Fibroblast of skin of left biceps (primary cell): ENCODE results near the gene ERC1.
"Not testable (repeated sequence)": the region's sequence is repeated elsewhere in the genome, so short reads cannot be mapped to it uniquely, and the experiment has no call there.

Source experiments
- DNase-seq, 2 experiments: peaks; one replicate each; pipeline ENCODE4 v3.0.0-alpha.2; 2013; ENCODE audit warnings: low read depth in 2 of 2

The ERC1 gene

DNA sequence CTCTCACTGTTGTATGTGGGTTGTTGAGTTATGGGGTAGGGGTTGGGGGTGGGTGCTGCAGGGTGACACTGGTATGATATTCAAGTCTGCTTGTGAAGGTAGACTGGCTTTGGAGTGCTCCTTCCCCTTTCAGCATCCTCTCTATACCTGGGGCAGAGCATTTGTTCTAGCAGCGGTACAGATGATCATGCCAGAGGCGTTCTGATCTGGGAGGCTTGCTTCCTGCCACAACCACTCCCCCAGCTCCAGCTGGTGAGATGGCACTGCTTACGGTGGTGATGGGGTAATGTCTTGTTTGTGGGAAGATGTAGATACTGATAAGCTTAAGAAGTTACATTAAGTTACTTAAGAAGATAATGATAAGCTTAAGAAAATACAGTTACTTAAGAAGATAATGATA is 131.8 kb downstream of the ERC1 start:
- DNase-seq, result no peak

DNA sequence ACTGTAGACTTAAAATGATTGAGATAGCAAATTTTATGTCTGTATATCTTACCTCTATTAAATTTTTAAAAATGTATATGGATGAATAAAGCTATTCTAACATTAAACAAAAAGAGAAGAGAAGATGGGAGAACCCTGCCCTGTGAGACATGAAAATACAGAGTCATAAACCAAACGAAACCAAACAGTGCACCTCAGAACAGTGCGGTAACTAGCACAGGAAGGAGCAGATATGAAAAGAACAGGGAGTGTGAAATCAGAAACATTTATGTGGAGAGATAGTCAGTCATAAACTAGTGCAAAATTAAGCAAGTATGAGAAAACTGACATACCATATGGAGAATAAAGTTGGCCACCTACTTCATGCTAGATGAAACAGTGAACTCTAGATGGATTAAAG is 135.1 kb downstream of the ERC1 start:
- DNase-seq, result no peak

DNA sequence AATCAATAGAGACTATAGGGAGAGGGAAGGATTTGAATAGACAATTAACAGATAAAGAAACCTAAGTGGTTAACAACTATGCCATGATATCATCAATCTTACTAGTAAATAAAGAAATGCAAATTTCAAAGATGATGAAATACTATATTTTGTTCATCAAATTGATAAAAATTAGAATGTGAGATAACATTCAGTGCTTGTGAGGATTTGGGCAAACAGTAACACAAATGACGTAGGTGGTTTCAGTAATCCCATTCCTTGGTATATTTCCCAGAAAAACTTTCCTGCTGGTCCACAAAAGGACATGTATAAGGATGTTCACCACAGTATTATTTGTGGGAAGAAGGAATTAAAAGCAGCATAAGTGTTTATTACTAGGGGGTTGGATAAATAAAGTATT is 136.0 kb downstream of the ERC1 start:
- DNase-seq, result no peak

DNA sequence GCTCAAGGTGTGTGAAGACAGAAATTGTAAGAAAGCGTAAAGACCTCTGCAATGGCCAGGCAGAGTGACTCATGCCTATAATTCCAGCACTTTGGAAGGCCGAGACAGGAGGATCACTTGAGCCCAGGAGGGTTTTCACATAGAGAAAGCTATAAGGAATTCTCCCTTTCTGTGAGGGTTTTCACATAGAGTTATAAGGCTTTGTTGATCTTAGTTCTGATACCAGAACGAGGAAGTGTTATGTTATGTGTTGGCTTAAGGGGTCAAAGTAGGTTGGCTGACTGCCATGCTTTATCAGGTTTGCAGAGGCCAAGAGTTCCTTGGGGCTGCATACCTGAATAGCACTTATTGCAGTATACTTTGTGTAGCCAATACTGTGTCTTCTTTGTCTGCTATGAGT is 139.1 kb downstream of the ERC1 start:
- DNase-seq, result no peak

DNA sequence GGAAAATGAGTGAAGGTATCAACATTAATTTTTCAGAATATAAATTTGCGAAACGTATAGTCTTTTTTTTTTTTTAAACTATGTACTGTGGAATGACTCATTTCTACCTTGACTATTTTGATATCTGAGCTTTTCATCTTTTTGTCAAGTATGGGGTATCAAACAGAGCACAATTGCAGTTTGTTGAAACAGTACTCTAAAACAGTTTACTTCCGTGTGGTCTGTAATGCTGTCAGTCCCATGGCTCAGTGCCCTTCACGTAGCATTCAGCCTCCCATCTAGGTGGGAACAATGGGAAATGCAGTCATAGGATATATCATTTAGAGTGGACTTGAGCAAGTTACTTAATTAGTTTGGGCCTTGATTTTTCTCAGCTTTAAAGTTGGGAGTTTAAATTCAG is 139.5 kb downstream of the ERC1 start:
- no peak for DNase-seq

DNA sequence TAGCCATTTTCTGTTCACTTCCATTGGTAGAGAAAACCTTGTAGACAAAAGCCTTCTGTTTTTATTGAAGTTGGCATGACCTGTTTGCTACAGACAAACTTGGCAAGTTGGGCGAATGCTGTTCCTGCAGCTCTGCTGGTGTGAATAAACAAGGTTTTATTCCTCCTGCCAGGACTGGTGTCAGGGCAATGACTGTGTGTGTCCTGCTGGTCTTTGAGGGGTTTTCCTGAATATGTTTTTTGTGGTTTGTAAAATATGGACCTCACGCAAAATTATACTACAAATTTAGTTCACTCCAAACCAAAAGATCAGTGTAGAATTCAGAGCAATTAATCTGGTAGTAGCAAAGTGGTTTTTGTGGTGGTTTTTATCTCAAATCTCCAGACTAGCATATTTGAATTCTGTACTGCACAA is 140.8 kb downstream of the ERC1 start:
- no peak for DNase-seq

DNA sequence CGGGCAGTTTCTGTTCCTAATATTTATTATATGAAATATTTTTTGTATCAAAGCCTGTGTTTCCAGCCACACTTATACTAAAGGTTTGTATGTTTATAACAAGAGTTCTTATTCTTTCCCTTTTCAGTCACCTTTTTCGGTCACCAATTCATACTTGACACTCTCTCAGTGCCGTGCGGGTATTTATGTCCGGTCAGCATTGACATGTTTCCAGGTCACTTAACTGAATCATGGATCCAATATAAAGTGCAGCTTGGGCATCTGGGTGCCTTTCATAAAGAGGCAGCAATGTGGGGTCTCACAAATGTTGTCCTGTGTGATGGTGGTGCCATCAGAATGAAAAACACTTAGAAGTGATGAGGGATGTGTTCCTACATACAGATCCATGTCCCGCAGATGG is 141.3 kb downstream of the ERC1 start:
- DNase-seq, result no peak

DNA sequence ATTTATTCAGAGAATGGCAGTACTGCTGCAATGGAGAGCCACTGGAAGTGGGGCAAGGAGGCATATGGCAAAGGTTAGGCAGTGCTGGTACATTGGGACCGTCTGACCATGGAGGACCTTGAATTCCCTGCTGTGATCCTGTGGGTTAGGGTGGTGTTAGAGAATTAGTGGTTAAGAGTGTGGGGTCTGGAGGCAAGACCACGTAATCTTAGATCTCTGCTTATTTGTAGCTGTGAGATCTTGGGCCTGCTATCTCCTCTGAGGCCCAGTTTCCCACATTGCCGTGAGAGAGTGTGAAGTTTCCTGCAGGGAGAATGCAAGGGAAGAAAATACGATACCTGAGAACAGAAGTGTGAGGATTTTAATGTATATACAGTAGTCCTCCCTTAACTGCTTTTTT is 147.7 kb downstream of the ERC1 start:
- DNase-seq, result no peak

DNA sequence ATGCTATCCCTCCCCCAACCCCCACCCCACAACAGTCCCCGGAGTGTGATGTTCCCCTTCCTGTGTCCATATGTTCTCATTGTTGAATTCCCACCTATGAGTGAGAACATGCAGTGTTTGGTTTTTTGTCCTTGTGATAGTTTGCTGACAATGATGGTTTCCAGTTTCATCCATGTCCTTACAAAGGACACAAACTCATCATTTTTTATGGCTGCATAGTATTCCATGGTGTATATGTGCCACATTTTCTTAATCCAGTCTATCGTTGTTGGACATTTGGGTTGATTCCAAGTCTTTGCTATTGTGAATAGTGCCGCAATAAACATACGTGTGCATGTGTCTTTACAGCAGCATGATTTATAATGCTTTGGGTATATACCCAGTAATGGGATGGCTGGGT is 155.7 kb downstream of the ERC1 start:
- DNase-seq, result not testable (repeated sequence)

DNA sequence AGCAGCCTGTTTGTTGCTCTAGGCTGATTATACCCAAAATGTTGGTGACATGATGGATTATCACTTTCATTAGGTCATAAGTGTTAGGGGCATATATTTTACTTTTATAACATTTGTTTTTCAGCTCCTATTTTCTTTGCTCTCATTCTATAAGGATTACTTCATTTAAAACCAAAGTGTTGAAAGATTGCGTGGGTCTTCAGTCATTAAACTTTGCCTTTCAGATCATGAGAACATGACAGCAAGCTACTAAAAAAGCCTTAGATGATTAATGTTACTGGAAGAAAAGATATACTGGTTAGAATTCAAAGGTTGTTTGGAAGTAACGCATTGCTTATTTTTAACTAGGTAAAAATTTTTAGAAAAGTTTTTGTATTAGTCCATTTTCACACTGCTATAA is 156.8 kb downstream of the ERC1 start:
- no peak for DNase-seq

DNA sequence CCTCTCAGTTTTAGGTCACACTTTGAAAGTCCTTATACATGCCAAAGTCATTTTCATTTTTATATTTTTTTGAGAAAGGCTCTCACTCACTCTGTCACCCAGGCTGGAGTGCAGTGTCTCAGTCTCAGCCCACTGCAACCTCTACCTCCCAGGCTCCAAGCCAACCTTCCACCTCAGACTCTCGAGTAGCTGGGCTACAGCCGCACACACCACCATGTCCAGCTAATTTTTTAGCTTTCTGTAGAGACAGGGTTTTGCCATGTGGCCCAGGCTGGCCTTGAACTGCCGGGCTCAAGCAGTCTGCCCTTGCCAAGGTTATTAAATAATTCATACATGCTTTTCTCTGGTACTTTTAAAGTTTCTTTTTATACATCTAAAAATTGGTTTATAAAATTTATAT is 166.0 kb downstream of the ERC1 start:
- DNase-seq, result no peak

DNA sequence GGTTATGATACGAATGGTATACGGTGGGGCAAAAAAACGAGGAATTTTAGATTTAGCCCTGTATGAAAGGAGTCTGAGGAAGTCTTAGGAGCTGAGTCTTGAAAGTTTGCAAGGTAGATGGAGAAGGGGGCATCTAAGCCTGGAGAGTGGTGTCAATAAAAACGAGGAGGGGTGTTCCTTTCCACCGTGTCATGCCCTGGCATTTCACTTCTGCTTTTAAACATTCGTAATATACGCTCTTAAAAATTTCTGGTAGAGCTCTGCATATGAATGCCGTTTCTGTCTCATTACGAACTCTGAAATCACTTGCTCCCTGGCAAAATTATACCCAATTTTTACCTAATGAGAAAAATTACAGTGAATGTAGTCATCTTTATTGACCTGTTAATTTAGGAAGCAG is 170.2 kb downstream of the ERC1 start:
- no peak for DNase-seq

DNA sequence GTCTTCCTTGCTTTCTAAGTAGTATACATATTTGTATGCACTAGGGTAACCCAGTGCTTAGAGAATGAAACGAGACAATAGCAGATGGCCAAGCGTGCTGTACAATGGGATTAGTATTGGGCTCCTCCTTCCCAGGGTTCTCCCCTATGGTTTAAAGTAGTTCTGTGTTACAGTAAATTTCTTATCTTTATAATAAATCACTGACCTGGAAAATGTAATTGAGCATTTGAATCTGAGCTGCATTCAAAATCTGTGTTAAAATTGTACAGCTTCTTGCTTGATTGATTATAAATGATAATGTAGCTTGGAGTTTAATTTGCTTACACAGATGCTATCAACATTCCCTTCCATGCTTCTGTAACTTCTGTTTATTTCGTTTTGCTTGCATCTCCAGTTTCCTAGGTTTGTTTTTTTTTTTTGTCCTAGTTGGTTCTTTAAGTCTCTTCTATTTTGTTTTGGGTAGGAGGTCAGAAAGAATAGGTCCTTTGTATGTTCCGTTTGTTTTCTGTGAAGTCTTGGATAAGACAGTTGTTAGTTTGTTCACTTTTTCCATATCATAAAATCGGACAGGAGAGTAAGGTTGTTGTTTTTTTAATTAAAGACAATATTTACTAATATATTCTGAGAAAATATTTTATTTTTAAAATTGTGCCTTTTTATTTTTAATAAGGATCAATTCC is 171.2 kb downstream of the ERC1 start:
- DNase-seq, result no peak

DNA sequence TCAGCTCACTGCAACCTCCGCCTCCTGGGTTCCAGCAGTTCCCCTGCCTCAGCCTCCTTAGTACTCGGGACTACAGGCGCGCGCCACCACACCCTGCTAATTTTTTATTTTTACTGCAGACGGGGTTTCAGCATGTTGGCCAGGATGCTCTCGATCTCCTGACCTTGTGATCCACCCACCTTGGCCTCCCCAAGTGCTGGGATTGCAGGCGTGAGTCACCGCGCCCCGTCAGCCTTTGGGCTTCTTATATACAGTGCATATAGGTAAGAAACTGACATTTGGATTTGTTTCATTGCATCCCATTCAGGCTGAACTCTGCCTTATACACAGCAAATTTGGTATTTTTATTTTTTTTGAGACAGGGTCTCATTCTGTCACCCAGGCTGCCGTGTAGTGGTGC is 176.8 kb downstream of the ERC1 start:
- no peak for DNase-seq

DNA sequence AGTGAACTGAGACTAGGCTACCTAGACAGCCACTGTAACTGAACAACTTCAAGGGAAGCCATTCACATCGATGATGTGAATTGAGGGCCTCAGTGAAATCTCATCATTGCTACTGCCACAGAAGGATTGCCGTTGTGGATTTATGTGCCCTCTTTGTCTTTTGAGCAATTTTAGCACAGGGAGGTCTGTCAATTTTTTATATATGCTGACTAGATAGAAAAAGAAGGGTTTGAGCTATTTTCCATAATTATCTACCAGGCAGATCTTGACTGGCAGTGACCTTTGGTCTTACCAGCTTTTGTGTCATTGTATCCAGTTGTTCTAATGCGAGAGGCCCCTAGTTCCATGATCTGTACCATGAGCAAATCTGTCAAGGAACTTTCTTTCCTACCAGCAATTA is 179.4 kb downstream of the ERC1 start:
- DNase-seq, result no peak

DNA sequence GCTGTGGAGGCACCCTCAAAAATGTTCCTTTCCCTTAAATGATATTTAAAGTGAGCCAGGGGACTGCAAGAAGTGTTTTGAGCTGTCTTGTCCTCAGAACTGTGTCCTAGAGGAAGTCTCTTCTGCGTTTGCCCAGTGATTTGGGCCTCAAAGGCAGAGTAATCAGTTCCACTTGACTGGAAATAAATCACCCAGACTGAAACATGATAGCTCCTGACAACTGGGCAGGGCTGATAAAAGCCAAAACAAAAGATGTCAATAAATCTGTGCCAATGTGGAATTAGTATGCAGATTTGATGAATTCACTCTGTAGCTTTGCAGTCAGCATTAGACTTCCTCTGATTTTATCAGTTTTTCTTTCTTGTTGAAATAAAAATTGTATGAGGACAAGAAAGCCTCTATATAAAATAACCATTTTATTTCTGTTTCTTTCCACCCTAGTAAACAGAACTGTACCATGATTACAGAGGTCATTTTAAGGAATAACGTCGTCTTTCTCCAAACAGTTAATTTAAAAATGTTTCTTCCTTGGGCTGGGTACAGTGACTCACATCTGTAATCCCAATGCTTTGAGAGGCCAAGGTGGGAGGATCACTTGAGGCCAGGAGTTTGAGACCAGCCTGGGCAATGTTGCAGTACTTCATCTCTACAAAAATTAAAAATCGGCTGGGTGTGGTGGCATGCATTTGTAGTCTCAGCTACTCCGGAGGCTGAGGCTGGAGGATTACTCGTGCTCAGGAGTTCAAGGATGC is 180.8 kb downstream of the ERC1 start:
- DNase-seq, result no peak

DNA sequence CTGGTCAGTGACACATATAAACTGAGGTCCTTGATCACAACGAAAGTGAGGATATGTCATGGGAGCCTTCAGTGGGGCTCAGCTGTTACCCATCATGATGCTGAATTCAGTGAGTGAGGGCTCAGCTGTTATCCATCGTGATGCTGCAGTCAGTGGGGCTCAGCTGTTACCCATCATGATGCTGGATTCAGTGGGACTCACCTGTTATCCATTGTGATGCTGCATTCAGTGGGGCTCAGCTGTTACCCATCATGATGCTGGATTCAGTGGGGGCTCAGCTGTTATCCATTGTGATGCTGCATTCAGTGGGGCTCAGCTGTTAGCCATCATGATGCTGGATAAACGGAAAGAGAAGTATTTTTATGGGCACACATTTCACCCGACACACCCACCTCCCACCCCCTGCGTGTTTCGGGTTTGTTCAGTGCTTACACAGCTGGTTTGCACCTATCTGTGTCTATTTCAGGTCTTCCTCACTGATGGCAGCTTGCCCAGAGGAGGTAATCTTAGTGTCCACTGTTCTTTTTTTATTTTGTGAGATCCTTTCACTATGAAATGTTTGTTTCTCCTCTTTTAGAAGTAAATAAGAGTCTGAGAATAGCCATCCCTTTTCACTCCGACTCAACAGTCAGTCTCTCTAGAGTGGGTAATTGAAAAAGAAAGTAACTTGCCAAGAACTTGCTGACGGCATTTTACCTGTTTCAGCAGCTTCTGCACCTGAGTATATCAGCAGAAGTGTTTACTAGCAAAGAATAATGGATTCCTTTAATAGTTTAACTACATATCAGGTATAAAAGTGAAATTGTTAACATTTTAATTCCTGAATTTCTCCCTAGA is 183.0 kb downstream of the ERC1 start:
- DNase-seq, result no peak

DNA sequence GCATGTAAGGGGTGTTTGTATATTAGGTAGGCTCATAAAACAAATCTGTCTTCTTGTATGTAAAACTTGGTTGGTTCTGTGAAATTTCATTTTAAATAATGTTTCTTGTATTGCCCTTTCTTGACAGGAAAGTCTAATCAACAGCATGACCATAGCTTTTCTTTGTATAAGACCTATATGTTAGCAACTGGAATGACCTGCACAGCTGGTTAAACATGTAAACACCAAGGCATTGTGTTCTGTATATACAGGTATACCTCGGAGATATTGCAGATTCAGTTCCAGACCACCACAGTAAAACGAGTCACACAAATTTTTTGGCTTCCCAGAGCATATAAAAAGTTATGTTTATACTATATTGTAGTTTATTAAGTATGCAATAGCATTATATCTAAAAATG is 183.6 kb downstream of the ERC1 start:
- DNase-seq, result no peak

DNA sequence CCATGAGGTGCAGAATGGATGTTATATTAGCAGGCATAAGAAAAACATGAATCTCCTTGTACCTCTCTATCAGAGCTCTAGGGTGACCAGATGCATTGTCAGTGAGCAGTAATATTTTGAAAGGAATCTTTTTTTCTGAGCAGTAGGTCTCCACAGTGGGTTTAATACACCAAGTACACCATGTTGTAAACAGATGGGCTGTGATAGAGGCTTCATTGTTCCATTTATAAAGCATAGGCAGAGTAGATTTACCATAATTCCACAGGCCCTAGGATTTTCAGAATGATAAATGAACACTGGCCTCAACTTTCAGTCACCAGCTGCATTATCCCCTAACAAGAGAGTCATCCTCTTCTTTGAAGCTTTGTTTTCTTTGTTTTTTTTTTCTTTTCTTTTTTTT is 185.2 kb downstream of the ERC1 start:
- no peak for DNase-seq

DNA sequence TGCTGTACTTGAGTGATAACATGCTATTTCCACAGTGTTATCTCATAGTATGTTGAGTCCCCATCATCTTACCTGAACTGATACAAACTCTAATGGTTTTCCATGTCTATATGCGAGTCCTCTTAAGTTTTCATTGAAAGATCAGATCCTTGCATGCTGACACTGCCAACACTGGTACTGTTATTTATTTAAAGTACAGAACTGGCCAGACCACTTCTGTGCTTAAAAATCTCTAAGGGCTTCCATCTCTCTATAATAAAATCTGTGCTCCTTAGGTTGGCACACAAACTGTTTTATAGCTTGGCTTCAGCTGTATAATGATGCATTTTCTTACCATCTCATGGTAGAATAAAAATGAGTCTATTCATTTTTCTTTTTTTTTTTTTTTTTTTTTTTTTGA is 188.1 kb downstream of the ERC1 start:
- DNase-seq, result no peak

DNA sequence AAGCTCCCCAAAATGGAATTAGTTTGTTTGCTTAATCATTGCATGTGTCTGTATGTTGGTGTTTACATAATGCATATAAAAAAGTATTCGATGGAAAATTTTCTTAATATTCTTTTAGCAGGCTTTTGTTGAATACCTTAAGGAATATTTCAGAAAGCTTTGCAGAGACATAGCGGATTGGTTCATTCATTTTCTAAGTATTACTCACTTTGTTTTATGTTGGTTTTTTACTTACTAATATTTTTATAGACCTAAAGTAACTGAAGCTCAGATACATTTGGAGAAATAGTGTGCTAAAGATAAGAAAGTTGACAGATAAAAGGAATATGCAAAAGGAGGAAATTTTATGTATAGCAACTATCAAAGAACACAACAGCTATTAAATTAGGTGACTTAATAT is 191.0 kb downstream of the ERC1 start:
- no peak for DNase-seq

DNA sequence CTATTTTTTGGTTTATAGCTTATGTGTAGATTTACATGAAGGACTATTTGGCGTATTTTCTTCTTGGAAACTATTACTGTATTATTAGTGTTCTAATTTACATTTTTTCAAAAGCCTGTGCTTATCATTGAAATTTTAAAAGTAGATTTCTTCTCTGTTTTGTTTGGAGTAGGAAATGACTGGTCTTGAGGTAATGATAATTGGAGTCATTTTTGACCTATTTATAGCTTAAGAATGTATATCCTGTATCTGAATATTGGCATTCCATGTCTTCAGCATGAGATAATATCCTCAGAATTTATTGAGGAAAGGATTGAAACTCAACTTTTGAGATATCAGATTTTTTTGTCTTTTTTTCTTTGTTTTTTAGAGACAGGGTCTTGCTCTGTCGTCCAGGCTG is 193.4 kb downstream of the ERC1 start:
- peak; percentile 19 to 26 for DNase-seq
